Pancreas (tissue), 10 donors: ENCODE data around the gene TENM4. TPM values are rescaled to one million over a fixed set of nuclear protein-coding genes. Genes with fewer than 3 reads are reported as not detected.

Experiments
- ATAC-seq, 4 donors: fragments of 200-7000 bp; cut with Tn5 transposase; one replicate each; pipeline versions ENCODE4 v1.8.0 to v1.9.1; 2020; ENCODE audit warnings: mild to moderate bottlenecking in 4 of 4, moderate library complexity in 4 of 4
- DNase-seq, 6 donors: peaks; one replicate each; pipeline ENCODE4 v3.0.0-alpha.2; 2020
- FAIRE-seq: peaks from 2 replicates; lab custom pipeline; 2012; peaks lifted over from hg19 to GRCh38; lab: Jason Lieb, UNC
- H3K27ac ChIP-seq, 4 donors: fragments of 200-600 bp; sonication (generic); 1 replicate in 3 of 4; 2 replicates in 1 of 4; pipeline versions ENCODE4 v1.5.0 to v1.8.0; 2020
- H3K27me3 ChIP-seq, 4 donors: fragments of 200-600 bp; one replicate each; pipeline ENCODE4 v1.8.0; 2021
- H3K36me3 ChIP-seq, 3 donors: fragments of 200-600 bp; sonication (generic) in 1 of 3; one replicate each; pipeline versions ENCODE4 v1.5.0 to v1.8.0; 2020 to 2021
- H3K4me1 ChIP-seq, 3 donors: fragments of 200-600 bp; one replicate each; pipeline ENCODE4 v1.8.0; 2021
- H3K4me3 ChIP-seq, 4 donors: fragments of 200-600 bp; sonication (generic) in 2 of 4; one replicate each; pipeline versions ENCODE4 v1.5.0 to v1.8.0; 2020 to 2021
- H3K9me3 ChIP-seq, 4 donors: fragments of 200-600 bp; one replicate each; pipeline ENCODE4 v1.8.0; 2021
- WGBS, 2 donors: extraction: QIAGEN DNeasy Blood & Tissue Kit; methylation state at CpG; one replicate each; pipeline ENCODE4 v1.1.7; 2013; 5-methylcytosine and 5-hydroxymethylcytosine counted together
- intact Hi-C, 3 donors: fragments of 100-400 bp; cut with DNase I; formaldehyde crosslinking; loops; one replicate each; pipeline versions ENCODE4 v1.11.1 to v1.14.2; 2022
- polyA plus RNA-seq, 2 donors: library from polyadenylated mRNA; stranded (reverse); fragments of 200-250 nt; gene quantifications; one replicate each; pipeline ENCODE4 v1.2.3, GENCODE V29; 2013
- total RNA-seq, 6 donors: library from RNA; stranded (reverse); fragmentation: NEBNext Ultra II Directional in 4 of 6; extraction: Animal tissue kit (Norgen Biotek cat#: 25700) in 4 of 6; gene quantifications; one replicate each; pipeline versions ENCODE4 v1.2.1 to v1.2.4, GENCODE V29; 2021 to 2023
- TF ChIP-seq, protein P1 (sequence below), 4 donors: fragments of 200-600 bp; sonication (generic) in 3 of 4; IDR thresholded peaks; one replicate each; pipeline versions ENCODE4 v1.5.0 to v1.8.0; 2021; ENCODE audit warnings: antibody characterized with exemption in 4 of 4
- donor health status: healthy with polysubstance abuse.
- donor health status: DM: no; HTN: no; CAD: no; lungs with moderate emphysema.
- donor health status: DM: no; HTN: no; CAD: no.
- donor health status: control.
- donor health status: control.
- donor health status: Bipolar disorder and iron deficiency.
- donor health status: DM: yes; HTN: yes; CAD: no.
- donor health status: DM: no; HTN: no; CAD: no.
- donor health status: DM: no; HTN: no; CAD: no.
- donor health status: DM: yes; HTN: yes; CAD: no.

Gene TENM4
- total and polyA plus RNA-seq, 8 donors, result 0.37 to 6.8 (median 1.3) TPM

DNA sequence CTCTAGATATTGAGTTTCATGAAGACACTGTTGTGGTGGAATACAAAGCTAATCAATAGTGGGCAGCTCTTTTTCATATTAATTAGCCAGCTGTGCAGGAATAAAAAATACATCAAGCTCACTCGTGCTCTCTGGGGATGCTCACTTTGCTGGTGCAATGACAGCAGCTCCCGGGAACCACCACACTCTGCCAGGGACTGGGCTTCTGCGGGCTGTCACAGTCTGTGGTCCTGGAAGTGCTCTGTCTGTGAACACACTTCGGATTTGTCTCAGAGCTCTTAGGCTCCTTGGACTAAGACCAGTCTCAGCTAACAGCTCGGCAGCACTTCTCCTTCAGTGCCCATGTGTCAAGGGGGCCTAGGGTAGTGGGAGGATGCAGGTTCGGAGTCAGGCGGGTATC, 393.5 kb downstream of the TENM4 start:
- Histone ChIP-seq H3K36me3 (no peaks in the 10 kb centered on the region), H3K27ac (no peak overlapping the region), H3K27me3 (no peaks in the 10 kb centered on the region), H3K9me3 (no peaks in the 10 kb centered on the region), H3K4me3 (no peak overlapping the region), H3K4me1 (no peaks in the 10 kb centered on the region)
- WGBS, 2 donors, result 74% methylated on average over 7 of the region's 7 CpGs
- no peak for FAIRE-seq
- no peak for ATAC-seq
- TF ChIP-seq, protein P1, sequence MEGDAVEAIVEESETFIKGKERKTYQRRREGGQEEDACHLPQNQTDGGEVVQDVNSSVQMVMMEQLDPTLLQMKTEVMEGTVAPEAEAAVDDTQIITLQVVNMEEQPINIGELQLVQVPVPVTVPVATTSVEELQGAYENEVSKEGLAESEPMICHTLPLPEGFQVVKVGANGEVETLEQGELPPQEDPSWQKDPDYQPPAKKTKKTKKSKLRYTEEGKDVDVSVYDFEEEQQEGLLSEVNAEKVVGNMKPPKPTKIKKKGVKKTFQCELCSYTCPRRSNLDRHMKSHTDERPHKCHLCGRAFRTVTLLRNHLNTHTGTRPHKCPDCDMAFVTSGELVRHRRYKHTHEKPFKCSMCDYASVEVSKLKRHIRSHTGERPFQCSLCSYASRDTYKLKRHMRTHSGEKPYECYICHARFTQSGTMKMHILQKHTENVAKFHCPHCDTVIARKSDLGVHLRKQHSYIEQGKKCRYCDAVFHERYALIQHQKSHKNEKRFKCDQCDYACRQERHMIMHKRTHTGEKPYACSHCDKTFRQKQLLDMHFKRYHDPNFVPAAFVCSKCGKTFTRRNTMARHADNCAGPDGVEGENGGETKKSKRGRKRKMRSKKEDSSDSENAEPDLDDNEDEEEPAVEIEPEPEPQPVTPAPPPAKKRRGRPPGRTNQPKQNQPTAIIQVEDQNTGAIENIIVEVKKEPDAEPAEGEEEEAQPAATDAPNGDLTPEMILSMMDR (IDR thresholded peaks at IDR 0.05), result no peak
- no peak for DNase-seq
- intact Hi-C loops, result loop anchor here in 1 of 3 donors (10.0 kb wide), 1 partner anchor 63 kb away; no protein-coding TSS in a partner anchor

DNA sequence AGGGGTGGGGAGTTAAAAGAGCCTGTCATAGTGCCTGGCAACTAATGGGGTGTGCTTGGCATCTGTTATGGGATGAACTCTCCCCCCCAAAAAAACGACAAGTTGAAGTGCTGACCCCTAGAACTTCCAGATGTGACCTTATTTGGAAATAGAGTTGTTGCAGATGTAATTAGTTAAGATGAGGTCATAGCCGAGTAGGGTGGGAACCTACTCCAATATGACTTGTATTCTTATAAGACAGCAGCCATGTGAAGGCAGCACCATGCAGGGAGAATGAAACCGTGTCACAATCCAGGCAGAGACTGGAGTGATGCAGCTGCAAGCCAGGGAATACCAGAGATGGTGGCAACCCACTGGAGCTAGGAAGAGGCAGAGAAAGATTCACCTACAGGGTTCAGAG, 394.5 kb downstream of the TENM4 start:
- Histone ChIP-seq H3K27me3 (no peaks in the 10 kb centered on the region), H3K4me1 (no peaks in the 10 kb centered on the region), H3K4me3 (no peak overlapping the region), H3K27ac (no peak overlapping the region), H3K9me3 (no peaks in the 10 kb centered on the region), H3K36me3 (no peaks in the 10 kb centered on the region)
- 59% methylated on average over 3 of the region's 3 CpGs for WGBS, 2 donors
- FAIRE-seq, result no peak
- TF ChIP-seq, protein P1 (IDR thresholded peaks at IDR 0.05), result no peak
- DNase-seq, result no peak
- intact Hi-C loops, result loop anchor here in 1 of 3 donors (10.0 kb wide), 1 partner anchor 62 kb away; no protein-coding TSS in a partner anchor
- ATAC-seq, result no peak

DNA sequence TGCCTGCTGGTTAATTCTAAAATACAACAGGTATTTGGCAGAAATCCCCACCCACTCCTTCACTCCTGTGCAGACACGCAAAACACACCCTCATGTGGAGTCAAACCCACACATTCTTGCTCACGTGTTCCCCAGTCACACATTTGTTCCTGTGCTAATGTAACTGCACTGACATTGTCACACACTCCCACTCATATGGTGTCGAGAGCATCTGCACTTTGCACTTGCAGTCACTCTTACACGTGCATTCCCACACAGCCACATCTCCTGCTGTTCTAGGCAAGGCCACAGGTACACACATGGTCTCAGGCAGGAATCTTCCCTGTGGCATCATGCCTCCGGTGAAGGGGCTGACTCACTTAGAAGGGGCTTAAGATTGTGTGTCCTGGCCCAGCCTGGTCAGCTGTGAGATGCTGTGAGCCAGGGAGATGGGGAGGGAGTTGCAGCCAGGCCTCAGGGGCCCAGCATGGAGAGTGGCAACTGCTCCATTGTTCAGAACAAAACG, 395.0 kb downstream of the TENM4 start:
- Histone ChIP-seq H3K36me3 (no peaks in the 10 kb centered on the region), H3K4me3 (no peak overlapping the region), H3K27me3 (no peaks in the 10 kb centered on the region), H3K4me1 (no peaks in the 10 kb centered on the region), H3K27ac (no peak overlapping the region), H3K9me3 (no peaks in the 10 kb centered on the region)
- DNase-seq, result no peak
- no peak for FAIRE-seq
- 48 to 52% methylated on average over 6 of the region's 6 CpGs for WGBS, 2 donors
- intact Hi-C loops, result loop anchor here in 1 of 3 donors (10.0 kb wide), 1 partner anchor 61 kb away; no protein-coding TSS in a partner anchor
- peak; percentile 28 to 56 (median 36) for ATAC-seq
- TF ChIP-seq, protein P1 (IDR thresholded peaks at IDR 0.05), result no peak

DNA sequence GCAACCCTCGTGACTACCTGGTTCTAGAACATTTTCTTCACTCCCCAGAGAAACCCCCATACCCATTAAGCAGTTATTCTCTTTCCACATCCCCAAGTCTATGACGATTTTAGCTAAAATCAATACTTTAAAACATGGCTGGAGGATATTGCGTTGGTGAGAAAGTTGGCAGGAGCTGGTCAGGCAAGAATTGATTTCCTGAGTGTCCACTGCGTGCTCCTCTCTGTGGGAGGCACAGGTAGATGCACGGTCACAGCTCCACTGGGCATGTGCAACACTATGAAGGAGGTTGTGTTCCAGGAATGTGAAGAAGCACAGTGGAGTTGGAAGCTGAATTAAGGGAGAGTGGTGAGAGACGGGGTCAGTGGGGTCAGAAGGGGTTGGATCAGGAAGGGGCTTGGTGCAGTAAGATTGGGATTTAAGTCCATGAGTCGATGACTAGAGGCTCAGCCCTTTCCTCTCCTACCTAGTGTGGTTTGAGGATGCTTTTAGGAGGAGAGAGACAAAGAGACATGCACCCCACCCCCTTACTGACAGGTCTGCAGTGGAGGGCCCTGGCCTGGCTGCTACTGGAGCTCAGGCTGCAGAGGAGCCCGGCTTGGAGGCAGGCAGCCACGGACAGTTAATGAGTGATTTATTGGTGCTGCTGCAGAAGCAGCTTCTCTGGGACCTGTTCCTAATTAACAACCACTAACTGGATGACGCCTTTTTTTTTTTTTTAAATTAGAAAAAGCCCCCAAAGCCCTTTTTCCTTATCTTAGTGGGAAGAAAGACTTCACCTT, 395.6 kb downstream of the TENM4 start:
- Histone ChIP-seq H3K4me1 (no peaks in the 10 kb centered on the region), H3K9me3 (no peaks in the 10 kb centered on the region), H3K27ac (peak overlapping the region in 1 of 4 donors; percentile 10), H3K36me3 (no peaks in the 10 kb centered on the region), H3K4me3 (no peak overlapping the region), H3K27me3 (no peaks in the 10 kb centered on the region)
- ATAC-seq (peak; percentile 49 to 83 (median 72)), DNase-seq (peak in 2 of 6 donors; percentile 23 to 34), FAIRE-seq (no peak)
- TF ChIP-seq, protein P1 (IDR thresholded peaks at IDR 0.05), result no peak
- WGBS, 2 donors, result 35 to 42% methylated on average over 10 of the region's 10 CpGs
- intact Hi-C loops, result loop anchor here in 1 of 3 donors (10.0 kb wide), 1 partner anchor 60 kb away; no protein-coding TSS in a partner anchor
